ENCODE results near the gene CSGALNACT2.

GRCh38 chr10:43131906-43132305 is 6.3 kb upstream of the CSGALNACT2 start:
- no peak for TF ChIP-seq CTCF (IDR thresholded peaks at IDR 0.05)
- TF ChIP-seq EZH2 (IDR thresholded peaks at IDR 0.05; ENCODE audit: borderline replicate concordance, insufficient read depth, low read depth, low read length, poor library complexity, severe bottlenecking) = no peak

All from B cell (primary cell).